ENCODE data around the gene CYFIP1.

The CYFIP1 gene

DNA sequence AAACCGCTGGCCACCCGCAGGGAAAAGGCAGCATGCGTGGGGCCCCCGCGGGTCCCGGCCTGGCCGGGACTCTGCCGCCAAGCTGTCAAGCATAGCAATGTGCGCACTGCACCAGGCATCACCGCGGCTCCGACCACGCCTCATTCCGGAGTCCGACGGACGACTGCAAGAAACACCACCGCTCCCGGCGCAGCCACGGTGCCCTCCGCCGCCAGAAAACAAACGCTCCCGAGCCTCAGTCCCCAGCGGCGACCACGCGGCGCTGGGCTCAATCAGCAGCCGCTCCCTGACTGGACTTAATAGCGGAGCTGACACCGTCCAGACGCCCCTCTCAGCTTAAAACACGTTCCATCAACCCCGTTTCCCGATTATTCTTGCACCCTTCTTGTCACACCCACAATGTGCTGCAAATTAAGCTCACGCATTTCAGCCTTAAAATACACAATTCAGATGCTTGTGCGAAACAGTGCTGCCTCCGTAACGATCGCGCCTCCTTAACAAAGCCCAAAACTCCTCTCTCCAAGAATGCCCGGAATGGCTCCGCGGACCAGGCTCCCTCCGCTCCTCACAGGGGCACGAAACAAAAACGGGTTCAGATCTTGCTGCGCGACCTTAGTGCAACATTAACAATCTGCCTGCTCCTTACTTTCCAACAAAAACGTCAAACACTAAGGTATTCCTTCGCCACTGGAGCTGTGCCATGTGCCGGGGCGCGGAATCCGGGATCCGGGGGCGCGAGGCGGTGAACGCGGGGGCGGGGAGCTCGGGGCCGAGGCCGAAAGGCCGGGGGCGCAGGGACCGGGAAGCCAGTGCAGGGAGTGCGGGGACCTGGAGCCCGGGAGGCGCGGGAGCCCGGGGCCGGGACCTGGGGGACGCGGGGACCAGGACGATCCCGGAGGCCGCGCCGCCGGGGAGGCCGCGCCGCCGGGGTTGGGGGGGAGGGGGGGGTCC lies 655 bp downstream of the CYFIP1 start:
- TF ChIP-seq, protein P1, sequence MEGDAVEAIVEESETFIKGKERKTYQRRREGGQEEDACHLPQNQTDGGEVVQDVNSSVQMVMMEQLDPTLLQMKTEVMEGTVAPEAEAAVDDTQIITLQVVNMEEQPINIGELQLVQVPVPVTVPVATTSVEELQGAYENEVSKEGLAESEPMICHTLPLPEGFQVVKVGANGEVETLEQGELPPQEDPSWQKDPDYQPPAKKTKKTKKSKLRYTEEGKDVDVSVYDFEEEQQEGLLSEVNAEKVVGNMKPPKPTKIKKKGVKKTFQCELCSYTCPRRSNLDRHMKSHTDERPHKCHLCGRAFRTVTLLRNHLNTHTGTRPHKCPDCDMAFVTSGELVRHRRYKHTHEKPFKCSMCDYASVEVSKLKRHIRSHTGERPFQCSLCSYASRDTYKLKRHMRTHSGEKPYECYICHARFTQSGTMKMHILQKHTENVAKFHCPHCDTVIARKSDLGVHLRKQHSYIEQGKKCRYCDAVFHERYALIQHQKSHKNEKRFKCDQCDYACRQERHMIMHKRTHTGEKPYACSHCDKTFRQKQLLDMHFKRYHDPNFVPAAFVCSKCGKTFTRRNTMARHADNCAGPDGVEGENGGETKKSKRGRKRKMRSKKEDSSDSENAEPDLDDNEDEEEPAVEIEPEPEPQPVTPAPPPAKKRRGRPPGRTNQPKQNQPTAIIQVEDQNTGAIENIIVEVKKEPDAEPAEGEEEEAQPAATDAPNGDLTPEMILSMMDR (IDR thresholded peaks at IDR 0.05; ENCODE audit: borderline replicate concordance, insufficient read depth, low read depth, low read length) = 0 out of 2 replicates have a peak, but pooled peaks have one; percentile 15
- peak overlapping the region; percentile 92 for H3K4me3 ChIP-seq (ENCODE audit: low read depth, low read length)

GRCh38 chr15:22978691-22979237 lies 1.4 kb downstream of the CYFIP1 start:
- peak overlapping the region; percentile 92 for H3K4me3 ChIP-seq (ENCODE audit: low read depth, low read length)
- TF ChIP-seq, protein P1 (IDR thresholded peaks at IDR 0.05; ENCODE audit: borderline replicate concordance, insufficient read depth, low read depth, low read length) = no peak

- no peak overlapping the region for H3K4me3 ChIP-seq (ENCODE audit: low read depth, low read length)
- TF ChIP-seq, protein P1 (IDR thresholded peaks at IDR 0.05; ENCODE audit: borderline replicate concordance, insufficient read depth, low read depth, low read length) = no peak
Observed at GRCh38 chr15:22974745-22975144, 5.4 kb downstream of the CYFIP1 start.

GRCh38 chr15:22973987-22974386 lies 6.2 kb downstream of the CYFIP1 start:
- H3K4me3 ChIP-seq (ENCODE audit: low read depth, low read length) = no peak overlapping the region
- TF ChIP-seq, protein P1 (IDR thresholded peaks at IDR 0.05; ENCODE audit: borderline replicate concordance, insufficient read depth, low read depth, low read length) = no peak

DNA sequence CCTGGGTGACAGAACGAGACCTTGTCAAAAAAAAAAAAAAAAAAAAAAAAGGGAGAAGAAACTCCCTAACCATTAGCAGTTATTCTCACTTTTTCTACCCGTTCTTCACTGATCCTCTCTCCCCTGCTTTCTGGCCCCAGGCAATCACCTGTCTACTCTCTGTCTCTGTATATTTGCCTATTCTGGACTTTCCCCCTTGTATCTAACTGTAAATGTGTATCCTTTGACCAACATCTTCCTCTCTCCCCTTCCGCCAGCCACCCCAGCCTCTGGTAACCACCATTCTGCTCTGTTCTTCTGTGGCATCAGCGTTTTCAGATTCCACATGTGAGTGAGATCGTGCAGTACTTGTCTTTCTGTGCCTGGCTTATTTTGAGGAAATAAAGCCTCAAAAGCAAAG lies 6.9 kb downstream of the CYFIP1 start:
- no peak overlapping the region for H3K4me3 ChIP-seq (ENCODE audit: low read depth, low read length)
- TF ChIP-seq, protein P1 (IDR thresholded peaks at IDR 0.05; ENCODE audit: borderline replicate concordance, insufficient read depth, low read depth, low read length) = no peak

DNA sequence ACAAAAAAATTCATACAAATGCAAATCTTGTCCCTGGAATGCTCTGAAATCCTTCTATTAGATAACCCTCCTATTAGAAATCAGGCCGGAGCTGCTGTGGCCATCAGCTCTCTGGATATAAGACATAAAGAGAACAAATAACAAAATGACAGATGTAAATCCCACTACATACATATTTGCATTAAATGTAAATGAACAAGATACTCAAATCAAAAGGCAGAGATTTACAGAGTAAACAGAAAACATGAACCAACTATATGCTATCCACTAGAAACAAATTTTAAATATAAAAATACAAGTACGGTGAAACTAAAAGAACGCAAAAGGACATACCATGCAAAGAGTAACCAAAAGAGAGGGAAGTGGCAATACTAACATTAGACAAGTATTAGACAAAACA lies 10.7 kb downstream of the CYFIP1 start:
- TF ChIP-seq, protein P1 (IDR thresholded peaks at IDR 0.05; ENCODE audit: borderline replicate concordance, insufficient read depth, low read depth, low read length) = no peak
- no peak overlapping the region for H3K4me3 ChIP-seq (ENCODE audit: low read depth, low read length)
